Suprapubic skin (tissue), 3 donors: ENCODE data around the gene SNAPC2.

Source experiments
- CTCF ChIP-seq, 2 donors: fragments of 200-600 bp in 1 of 2; fragments of 450-650 bp in 1 of 2; sonication (generic) in 1 of 2; IDR thresholded peaks; one replicate each; pipeline ENCODE4 v1.5.1; 2016 to 2019; ENCODE audit warnings: antibody characterized with exemption in 2 of 2, mild to moderate bottlenecking in 1 of 2, moderate library complexity in 1 of 2
- POLR2A ChIP-seq, 2 donors: fragments of 450-650 bp; IDR thresholded peaks; one replicate each; pipeline ENCODE4 v1.6.1; 2017; ENCODE audit warnings: antibody characterized with exemption in 2 of 2, mild to moderate bottlenecking in 2 of 2, moderate library complexity in 2 of 2

GRCh38 chr19:7901337-7901736 is 18.8 kb upstream of the SNAPC2 start:
- TF ChIP-seq CTCF (IDR thresholded peaks at IDR 0.05) (no peak), POLR2A (IDR thresholded peaks at IDR 0.05) (no peak)
